ENCODE results near the gene APBA2.
"Not testable (repeated sequence)": the region's sequence is repeated elsewhere in the genome, so short reads cannot be mapped to it uniquely, and the experiment has no call there.

APBA2 gene

GRCh38 chr15:29167122-29167521, 281.3 kb downstream of the APBA2 start:
- H3K18ac ChIP-seq (ENCODE audit: low read length); H3K23ac ChIP-seq (ENCODE audit: low read depth, low read length, poor library complexity); H3K9me3 ChIP-seq (replicated peaks in 1 of 2; ENCODE audit: control insufficient read depth in 2 of 2, insufficient read depth in 1 of 2, low read depth in 1 of 2, low read length in 2 of 2); H3K4me2 ChIP-seq (ENCODE audit: insufficient read depth, low read length, poor library complexity, severe bottlenecking); H3K4me1 ChIP-seq (ENCODE audit: control insufficient read depth in 2 of 2, insufficient read depth in 1 of 2, low read depth in 1 of 2, low read length in 2 of 2); H2AFZ ChIP-seq (ENCODE audit: low read length); H3K79me1 ChIP-seq (ENCODE audit: low read depth, low read length); DNase-seq (ENCODE audit: low spot score); H4K8ac ChIP-seq (ENCODE audit: low read depth, low read length); H3K4ac ChIP-seq (ENCODE audit: low read length); H3K27me3 ChIP-seq (ENCODE audit: control insufficient read depth in 3 of 3, insufficient read depth in 3 of 3, low read depth in 1 of 3, low read length in 3 of 3); H4K91ac ChIP-seq (ENCODE audit: low read depth, low read length, poor library complexity); H2BK120ac ChIP-seq (ENCODE audit: low read depth, low read length); H3K36me3 ChIP-seq (replicated peaks in 1 of 2; ENCODE audit: control insufficient read depth in 2 of 2, insufficient read depth in 2 of 2, low read length in 2 of 2); H3K9ac ChIP-seq (ENCODE audit: low read depth, low read length, poor library complexity); H2BK15ac ChIP-seq (ENCODE audit: low read length); H2BK12ac ChIP-seq (ENCODE audit: low read length); H2AK5ac ChIP-seq (ENCODE audit: low read depth, low read length); H2BK5ac ChIP-seq (ENCODE audit: low read length); H3K27ac ChIP-seq (replicated peaks; ENCODE audit: low read length); H3K14ac ChIP-seq (ENCODE audit: low read length); H3K4me3 ChIP-seq (ENCODE audit: low read length in 2 of 2): not testable (repeated sequence)
- WGBS, 2 donors (ENCODE audit: extremely low coverage in 2 of 2, insufficient read length in 2 of 2, insufficient replicate concordance in 1 of 2), result no CpG with 5 or more reads among the region's 2 CpGs
